CMK (cell line): ENCODE data around the gene ZNF362.

Source experiments
- DNase-seq: peaks from one replicate; pipeline ENCODE4 v3.0.0-alpha.2; 2010; ENCODE audit warnings: low read depth

The ZNF362 gene

DNA sequence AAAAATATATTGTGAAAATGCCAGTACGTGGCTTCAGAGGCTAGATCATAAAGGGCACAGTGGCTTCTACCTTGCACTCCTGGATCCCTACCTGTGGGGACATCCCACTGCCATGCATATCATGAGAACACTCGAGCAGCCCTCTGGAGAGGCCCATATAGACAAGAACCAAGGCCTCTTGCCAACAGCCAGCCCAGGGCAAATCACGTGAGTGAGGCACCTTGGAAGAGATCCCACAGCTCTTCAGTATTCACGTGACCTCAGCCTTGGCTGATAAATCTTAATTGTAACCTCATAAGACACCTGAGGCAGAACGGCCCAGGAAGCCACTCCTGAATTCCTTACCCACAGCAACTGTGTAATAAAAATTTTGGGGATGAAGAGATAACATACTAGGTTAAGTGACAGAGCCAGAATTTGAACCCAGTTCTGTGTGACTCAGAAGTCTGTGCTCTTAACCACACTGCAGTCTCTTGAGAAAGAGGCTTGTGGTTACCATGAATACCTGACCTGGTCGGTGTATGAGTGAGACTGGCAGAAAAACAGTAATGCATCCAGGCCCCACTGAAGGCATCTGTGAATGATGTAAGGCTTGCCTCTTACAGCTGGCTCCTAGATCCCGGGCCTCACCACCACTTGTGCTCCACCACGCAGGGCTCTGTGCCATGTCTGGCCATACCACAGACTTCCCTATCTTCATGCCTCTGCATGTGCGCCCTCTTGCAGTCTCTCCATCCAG lies 71.5 kb downstream of the ZNF362 start:
- DNase-seq = no peak

DNA sequence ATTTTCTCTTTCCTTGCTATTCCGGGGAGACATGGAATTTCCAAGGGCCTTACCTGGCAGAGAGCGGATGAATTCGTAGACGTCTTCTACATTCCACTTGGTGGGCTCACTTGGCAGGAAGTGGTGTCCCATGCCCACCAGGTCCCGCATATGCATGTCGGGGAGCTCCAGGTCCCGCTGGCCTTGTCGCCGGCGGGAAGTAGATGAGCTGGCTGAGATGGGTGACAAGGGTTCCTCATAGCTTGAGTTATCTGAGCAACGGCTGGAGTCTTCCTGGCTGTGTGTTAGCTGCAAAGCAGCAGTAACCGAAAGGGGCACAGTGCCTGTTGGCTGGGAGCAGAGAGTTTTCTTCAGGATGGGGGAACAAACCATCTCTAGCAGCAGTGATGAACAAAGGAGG lies 72.5 kb downstream of the ZNF362 start:
- no peak for DNase-seq

DNA sequence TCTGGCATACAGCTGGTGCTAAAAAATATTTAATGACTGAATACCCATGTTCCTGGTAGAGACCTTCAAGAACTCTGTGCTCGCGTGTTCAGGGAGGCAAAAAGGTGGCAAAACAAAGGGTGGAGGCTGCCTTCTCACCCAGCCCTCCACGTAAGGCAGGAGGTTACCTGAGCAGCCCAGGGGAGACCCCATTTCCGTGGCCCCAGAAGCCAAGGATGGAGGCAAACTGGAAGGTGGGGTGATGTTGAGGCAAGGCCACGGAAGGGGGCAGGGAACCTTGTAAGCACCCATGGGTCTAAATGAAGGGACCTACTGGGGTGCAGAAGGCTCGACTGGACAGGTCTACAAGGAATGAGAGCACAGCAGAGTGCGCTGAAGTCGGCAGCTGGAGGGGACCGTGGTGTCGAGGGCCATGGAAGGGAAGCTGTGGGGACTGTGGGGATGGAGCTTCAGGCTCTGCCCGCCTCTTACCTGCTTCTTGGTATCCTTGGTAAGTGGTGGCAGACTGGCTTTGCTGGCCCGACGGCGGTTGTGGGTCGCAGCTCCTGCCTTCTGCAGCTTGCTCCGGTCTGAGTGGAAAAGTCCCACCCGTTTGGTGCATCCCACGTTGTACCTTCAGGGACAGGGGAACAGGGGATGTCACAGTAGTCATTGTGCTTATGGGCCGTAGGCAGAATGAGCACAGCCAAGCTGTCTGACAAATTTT lies 73.5 kb downstream of the ZNF362 start:
- no peak for DNase-seq

DNA sequence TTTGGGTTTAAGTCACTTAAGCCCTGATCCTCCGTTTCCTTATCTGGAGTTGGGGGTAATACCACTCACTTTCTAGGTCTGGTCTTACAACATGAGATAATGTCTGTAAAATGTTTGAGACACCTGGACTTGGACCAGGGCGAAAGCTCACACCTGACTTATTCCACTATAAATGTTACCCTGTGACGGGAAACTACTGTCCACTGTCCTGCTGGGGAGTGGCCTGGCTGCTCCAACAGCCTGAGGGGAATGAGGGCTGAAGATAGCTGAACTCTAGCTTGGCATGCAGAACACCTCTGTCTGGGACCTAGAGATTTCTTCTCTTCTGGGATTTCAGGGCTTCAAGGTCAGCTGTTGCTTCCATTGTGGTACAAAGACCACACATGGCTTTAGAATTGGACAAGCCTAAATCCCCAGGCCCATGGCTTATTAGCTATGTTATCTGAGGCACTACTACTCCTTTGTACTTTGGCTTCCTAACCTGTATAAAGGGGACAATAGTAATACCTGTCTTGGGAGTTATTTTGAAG lies 74.1 kb downstream of the ZNF362 start:
- no peak for DNase-seq

DNA sequence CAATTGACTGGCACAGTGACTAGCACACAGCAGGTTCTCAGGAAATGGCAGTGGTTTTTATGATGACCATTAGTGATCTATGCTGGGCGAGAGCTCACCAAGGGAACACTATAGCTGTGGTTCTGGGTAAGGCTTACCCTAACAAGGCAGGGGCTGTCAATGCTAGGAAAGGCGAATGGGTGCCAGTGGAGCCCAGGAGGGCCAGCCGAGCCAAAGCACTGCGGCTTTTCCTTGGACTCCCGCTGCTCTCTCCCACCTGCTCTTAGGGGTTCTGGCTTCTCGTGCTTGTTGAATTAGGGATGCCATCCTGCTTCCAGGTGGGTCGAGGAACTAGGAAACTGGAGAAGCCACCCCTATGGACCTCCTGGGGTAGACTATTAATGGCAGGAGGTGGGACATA lies 74.6 kb downstream of the ZNF362 start:
- DNase-seq = no peak

DNA sequence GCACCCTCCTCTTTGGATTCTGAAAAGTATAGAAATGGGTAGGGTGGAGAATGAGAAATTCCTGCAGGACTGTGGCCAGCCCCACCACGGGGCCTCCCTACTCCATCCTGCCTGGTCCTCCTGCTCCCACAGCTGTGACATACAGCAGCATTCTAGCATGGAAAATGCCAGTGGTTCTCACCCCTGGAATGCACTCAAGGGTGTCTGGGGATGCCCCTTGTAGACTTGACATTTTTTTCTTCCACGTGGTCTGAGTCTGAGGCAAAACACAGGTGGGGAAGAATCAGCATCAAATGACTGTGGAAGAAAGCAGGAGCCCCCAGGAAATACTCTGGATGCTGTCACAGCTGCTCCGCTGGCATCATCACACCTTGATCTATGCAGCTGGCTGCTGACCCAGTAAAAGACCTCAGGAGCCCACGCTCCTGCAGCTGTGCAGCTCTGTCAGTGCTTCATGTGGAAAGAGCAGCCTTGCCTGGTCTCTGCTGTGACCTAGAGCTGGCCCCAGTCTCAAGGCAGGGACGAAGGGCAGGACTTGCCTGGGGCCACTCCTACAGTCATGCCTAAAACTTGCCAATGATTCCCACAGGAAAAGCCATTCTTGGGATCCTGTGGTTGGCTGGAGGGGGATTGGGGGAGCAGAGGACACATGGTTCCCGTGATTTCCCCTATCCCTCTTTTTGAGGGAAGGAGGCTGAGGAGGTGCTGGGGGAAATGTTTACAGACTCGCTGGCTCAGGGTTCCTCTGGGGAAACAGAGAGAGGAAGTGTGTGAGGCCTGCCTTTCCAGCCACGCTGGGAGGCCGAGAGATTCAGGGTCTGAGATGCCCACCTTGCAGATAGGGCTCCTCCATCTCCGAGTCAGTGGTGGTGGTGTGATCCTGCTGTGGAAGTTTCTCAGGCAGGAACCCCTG lies 75.4 kb downstream of the ZNF362 start:
- no peak for DNase-seq

DNA sequence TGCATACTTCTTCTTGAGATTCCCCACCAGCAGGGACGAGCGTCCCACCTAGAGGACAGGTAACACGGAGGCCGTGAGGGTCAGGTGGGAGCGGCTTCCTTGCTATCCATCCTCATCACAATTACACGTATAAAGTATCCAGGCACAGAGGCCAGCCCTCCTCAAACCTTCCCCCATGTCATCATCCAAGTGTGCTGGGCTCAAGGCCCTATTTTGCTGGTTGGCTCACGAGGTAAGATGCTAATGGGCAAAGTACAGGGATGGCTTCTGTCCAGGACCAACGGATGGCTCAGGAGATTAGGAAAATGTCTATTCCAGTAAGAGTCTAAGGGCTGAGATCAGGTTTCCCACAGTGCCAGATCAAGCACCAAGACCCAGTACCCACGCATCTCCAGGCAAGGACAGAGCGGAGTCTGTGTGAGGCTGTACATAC lies 76.1 kb downstream of the ZNF362 start:
- no peak for DNase-seq

DNA sequence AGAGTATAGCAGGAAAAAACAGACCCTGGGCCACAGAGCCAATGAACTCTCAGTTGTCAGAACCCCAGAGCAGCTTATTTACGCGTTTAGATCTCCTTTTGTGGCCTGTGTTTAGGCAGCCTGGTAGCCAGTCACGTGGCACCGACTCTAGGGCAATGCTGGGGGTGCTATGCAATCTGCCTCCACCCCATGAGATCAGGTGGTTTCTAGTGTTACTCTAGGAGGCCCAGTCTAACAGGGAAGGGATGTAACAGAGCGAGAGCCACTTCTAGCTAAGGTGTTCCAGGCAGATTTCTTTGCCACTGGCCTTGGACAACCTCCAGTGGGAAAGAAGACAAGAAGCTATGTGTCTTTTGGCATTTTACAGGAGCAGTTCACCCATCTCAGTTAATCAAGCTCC lies 76.6 kb downstream of the ZNF362 start:
- DNase-seq = no peak

DNA sequence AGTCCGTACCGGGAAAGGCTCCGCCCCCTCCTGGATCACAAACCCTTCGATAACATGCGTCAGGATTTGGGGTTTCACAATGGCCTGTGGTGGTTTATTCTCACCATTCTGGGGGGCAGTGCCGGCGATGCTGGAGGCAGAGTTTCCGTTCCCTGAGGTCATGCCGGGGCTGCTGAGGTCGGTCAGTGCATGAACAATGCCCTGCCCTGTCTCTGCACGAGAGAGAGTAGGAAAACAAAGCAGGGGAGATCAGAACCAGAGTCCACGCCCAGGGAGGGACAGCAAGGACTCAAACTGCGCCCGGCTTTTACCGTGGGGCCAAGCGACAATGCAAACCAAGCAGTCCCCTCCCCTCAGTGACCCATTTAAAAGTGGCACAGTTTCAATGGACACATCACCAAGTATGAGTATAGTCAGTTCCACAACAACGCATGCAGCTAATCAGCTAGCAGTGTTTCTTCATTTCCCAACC lies 77.8 kb downstream of the ZNF362 start:
- DNase-seq = no peak

DNA sequence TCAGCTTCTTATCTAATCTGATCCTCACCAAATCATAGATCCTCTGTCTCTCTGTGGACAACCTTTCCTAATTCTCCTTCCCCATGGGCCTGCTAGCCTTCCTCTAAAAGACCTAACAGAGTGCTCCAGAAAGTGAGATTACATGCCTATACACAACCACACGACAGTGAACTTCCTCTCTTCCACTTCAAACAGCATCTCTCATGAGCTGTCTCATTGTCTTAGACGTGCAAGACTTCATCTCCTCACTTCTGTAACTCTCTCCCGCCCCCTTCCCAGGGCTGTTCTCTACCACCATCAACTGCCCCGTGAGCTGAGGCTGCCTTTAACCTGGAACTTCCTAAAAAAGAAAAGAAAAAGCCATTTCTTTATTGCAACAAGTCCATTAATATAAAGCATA lies 78.7 kb downstream of the ZNF362 start:
- DNase-seq = no peak

DNA sequence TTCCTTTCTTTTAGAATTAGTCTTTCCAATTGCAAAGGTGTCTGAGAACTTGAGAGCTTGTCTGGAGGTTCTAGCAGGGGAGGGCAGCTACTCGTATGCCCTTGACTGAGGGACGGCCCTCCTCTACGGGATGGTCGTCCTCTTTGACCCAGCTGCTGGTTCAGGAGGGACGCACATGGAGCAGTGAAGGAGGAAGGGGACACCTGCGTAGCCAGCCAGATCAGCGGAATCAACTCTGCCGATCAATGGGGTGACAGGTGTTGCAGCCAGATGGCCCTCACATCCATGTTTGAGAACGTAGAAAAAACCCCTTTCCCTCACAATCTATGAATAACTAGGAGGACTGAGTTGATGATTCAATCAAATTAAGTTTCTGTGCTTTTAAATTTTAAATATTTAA lies 80.3 kb downstream of the ZNF362 start:
- no peak for DNase-seq

DNA sequence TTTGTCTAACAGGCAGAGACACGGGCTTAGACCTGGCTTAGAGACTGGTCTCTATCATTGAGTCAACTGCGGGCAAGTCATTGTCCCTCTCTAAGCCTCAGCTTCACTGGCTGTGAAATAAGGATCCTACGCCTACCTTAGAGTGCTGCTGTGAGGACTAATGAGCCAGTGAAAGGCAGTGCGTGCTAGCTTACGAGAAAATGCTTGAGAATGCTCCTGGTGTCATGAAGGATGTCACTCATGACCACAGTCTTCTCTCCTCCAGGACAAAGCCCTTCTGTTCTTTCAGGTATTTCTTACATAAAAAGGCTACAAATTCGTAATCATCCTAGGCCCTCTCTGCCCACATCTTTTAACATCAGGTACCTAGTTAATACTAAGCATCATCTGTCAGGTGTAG lies 81.1 kb downstream of the ZNF362 start:
- no peak for DNase-seq

DNA sequence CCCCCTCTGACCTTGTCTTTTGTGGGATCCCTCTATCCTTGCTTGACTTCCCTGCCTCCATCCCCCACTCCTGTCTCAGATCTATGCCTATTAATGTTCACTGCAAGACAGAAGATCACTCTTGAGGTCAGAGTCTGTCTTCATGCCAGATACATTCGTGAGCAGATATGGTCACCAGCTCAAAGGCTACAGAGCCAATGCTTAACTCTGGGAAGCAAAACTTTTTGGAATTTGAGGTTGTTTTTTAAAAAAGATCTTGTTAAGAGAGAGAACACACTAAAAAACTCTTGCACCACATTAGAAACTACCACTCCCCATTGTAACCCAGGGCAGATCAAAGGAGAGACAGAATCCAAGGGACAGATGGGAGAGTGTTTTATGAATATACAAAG lies 81.8 kb downstream of the ZNF362 start:
- no peak for DNase-seq

DNA sequence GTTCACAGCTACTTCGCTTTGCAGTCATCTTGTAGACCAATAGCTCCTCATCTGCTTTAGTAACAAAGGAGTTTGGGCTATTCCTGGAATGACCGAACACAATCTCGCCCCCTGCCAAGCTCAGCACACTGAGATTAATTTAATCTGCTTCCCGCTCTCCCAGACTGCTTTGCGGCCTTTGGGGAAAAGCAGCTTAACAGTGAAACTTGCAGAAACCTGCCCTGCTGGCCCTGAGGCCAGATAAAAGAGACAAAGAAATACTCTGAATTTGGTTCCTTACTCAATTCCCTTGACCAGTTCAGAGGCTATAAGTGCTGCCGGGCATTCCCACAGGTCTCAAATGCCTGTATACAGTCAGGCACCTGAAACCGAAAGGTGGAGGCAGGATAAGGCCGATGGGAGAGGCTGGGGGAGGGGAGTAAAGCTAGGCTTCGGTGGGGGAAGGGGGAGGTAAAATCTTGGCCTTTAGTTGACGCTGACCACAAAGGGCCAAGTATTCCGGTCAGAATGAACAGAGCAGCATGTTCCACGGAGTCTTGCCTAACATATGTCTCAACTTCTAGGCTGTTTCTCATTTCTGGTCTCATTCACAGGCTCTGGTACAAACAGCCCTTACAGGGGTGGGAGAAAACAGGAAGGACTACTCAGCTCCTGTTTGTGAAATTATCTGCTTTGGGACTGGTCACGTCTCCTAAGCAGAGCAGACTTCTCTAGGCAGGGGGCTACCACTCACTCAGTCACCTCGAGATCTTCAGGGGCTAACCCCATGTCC lies 82.3 kb downstream of the ZNF362 start:
- DNase-seq = no peak

DNA sequence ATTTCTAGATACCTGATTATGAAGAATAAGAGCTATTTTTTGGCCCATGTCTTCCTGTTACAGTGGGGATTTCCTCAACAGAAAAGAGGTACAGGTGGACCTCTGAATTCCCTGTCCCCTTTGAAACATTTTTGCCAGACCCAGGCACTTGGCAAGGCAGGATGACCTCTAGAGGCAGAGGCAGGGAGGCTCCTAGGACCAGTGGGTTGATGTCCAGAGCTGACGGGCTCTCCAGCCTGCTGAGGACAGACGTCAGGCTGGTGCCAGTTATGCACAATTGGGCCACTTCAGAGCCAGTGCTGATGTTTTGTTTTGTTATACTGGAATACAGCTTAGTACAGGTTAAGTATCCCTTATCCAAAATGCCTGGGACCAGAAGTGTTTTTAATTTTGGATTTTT lies 83.1 kb downstream of the ZNF362 start:
- no peak for DNase-seq

DNA sequence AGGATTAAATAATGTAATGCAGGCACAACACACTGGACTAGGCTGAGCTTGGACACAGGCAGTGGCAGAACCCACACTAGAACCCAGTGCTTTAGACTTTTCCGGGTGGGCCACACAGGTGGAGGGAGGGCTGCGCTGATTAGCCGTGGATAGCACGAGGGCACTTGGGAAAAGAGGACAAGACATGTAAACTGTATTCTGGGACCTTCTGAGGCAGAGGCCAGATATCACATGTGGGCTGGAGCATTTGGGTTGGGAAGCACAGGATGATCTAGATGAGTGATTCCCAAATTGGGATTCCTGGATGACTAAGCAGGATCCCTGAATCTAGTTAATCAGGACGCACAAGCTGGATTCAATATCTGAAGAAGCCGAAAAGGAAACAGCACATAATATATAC lies 84.9 kb downstream of the ZNF362 start:
- no peak for DNase-seq

DNA sequence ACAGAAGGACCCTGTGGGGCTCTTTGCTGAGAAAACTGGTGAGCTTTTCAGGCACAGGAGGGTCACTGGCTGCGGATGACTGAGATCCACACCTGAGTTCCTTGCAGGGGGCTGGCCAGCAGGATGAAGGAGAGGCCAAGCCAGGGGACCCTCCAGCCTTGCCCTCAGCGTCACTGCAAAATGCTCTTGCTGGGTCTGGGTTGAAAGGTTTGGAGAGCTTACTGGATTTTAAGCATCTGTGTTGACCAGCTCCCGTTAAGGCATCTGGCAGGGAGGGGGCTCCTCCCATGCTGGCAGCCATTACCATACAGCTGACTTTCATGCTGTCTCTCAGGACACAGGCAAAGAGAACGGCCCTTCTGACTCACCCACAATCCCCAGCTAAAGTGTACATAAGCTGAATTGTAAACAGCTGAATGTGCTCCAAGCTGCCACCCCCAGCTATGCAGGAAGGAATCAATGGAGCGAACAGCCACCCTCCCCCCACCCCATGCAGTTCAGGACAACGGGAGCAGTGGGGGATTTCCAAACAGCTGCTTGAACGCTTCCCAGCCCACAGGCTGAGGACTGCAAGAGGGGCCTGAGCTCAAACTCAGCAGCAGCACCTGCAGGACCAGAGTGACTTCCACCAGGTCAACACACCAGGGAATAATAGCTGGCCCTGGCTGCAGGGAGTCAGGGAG lies 85.9 kb downstream of the ZNF362 start:
- DNase-seq = no peak

DNA sequence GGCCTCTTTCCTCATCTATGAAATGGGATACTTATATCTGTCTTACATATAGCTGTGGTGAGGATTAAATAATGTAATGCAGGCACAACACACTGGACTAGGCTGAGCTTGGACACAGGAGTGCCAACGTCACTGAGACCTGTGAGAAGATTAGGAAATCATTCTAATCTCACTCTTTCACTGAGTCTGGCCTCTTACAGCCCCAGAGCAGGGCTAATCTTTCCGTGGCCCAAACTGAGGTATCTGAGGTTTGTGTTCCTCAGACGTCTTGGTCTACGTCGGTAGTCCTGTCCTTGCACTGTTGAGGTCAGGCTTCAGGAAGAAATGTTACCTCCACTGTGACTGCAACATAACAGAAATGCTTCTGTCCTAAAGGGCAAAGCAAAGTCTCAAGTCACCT lies 87.2 kb downstream of the ZNF362 start:
- no peak for DNase-seq

DNA sequence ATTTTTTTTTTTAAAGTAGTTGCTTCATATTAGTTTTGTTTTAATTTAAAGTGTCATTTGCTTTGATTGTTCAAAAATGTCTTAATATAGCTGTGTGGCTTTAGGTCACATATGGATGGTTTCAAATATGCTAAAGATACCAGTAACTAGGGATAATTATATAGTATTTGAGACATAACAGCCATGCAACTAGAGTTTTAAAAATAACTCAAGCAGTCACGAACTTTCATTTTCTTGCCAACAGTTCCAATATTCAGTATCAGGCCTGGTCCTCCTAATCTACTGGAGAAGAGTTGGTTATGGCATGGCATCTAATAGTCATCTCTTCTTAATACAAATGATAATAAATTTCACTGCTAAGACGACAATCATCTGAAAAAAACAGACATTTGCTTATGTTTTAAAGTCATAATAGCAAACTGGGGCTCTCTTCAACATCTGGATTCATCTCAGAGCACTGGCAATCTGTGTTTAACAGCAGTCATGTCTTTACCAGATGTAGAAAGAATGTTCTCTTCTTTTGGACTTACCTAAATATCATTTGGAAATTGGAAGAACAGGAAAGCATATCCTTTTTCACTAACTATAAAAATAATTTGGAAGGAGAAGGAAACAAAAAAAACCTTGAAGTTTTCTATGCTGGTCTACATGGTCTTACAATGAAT lies 88.7 kb downstream of the ZNF362 start:
- DNase-seq = no peak

DNA sequence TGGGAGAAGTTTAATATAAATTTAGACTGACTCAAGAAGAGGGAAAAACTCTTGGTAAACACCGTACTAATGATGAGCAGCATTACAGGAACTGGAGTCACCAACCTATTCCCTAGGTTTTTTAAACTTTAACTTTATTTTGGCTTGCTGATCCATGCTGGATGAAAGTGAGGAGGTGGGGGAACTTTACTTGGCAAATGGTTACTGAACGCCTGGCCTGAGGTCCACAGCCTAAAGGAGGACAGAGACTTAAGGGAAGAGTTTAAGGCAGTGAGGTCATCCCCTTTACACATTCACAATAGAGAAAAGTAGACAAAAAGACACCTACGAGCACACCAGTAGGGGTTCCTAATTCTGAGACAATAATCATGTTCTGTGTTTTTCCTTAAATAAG lies 90.2 kb downstream of the ZNF362 start:
- DNase-seq = no peak
